LoVo (cell line): Measurements from ENCODE around the gene AGAP2.

ENCODE experiments used
- DNase-seq: peaks from one replicate; pipeline ENCODE4 v3.0.0-alpha.2; 2016; ENCODE audit warnings: low spot score

The AGAP2 gene

GRCh38 chr12:57753756-57754337 lies 15.3 kb upstream of the AGAP2 start:
- no peak for DNase-seq

- DNase-seq = no peak
Measured at GRCh38 chr12:57752668-57753000, 14.1 kb upstream of the AGAP2 start.

GRCh38 chr12:57751788-57752667 lies 13.5 kb upstream of the AGAP2 start, which contains the start of gene CDK4:
TSS of gene CDK4 (minus strand) at chr12:57752310. CDS start at chr12:57751717, 593 bp downstream.
- DNase-seq = peak; percentile 100

- DNase-seq = no peak
Measured at GRCh38 chr12:57751432-57751787, 12.9 kb upstream of the AGAP2 start.

DNA sequence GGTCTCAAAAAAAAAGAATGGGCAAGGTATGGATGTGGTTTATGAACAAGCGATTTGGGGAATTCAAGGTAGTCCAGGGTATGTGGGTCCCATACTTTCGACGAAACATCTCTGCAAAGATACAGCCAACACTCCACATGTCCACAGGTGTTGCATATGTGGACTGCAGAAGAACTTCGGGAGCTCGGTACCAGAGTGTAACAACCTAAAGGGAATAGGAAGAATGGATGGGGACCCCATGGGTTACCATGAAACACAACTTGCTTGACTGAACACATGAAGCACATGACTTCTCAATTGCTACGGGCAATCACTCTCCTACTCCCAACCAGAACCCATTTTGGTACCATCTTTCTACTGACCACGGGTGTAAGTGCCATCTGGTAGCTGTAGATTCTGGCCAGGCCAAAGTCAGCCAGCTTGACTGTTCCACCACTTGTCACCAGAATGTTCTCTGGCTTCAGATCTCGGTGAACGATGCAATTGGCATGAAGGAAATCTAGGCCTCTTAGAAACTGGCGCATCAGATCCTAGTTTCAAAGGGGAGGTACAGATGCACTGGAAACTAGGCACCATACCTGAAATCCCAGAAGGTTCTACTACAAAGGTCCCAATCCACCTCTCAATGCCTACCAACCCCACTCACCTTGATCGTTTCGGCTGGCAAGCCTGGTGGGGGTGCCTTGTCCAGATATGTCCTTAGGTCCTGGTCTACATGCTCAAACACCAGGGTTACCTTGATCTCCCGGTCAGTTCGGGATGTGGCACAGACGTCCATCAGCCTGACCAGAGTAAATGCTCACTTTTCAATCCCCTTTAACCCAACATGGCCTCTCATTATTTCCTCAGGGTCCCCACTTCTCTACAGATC lies 12.3 kb upstream of the AGAP2 start:
- DNase-seq = no peak

- no peak for DNase-seq
Measured at GRCh38 chr12:57749061-57749460, 10.5 kb upstream of the AGAP2 start.

DNA sequence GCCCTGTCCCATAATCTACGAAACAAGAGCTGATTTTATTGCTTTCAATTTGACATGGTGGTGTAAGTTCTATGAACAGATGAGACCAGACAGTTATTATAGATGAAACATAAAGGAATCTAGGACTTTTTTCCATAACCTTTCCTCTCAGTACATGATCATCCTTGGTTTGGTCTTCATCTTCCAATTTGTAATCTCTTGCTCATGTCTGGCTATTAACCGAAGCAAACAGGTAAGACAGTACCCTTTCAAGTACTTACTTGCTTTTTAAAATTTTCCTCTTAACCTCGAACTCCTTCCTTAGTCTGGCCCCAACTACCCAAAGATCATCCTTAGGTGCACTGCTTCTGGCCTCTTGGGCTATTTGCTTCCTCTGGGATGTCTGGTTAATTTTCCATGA lies 7.5 kb upstream of the AGAP2 start:
- no peak for DNase-seq

DNA sequence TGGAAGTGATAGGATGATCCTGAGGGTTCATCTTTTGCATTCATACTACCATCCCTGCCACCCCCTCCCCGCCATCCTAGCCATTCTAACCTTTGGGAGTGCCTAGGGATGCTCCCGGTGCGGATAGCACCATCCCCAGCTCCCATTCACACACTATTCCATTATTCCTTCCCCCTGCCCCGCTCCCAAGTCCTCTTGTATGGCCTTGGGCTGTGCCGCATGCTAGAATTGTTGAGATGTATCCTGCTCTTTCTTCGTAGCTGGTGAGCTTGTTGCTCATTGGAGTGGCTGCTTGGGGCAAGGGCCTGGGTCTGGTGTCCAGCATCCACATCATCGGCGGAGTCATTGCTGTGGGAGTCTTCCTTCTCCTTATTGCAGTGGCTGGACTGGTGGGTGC lies 6.9 kb upstream of the AGAP2 start:
- no peak for DNase-seq

DNA sequence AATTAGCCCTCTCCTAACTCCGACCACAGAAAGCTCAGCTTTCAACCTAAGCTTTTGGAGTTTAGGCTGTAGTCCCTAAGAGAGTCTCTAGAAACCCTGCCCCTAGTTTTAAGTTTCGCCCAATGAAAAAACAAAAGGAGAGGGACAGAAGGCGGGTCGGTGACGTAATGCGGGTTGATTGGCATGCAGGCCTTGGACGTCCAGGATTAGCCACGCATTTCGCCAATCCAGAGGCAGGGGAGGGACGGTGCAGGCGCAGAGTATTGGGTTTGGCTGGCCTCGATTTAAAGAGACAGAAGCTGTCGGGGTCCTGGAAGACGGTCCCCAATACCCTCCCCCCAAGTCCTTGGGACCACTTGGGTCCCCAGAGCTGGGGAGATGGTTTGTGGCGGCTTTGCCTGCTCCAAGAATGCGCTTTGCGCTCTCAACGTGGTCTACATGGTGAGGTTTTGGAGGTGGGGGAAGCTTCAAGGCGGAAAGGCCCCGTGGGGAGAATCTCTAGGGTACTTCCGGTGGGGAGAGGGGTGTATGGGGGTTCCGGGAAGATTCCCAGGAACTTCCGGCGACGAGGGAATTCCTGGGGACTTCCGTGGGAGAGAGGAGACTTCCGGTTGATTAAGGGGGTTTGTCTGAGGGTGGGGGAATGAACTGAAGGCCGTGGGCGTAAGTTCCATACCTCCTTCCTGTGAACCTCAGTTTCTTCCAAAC lies 6.4 kb upstream of the AGAP2 start, which contains the start of gene TSPAN31:
TSPAN31 (plus strand) TSS at position 263 of the 708 bp plus-strand sequence; CDS start at position 379, 116 bp downstream.
- peak; percentile 100 for DNase-seq

GRCh38 chr12:57744194-57744776 lies 5.7 kb upstream of the AGAP2 start:
- peak; percentile 85 for DNase-seq

DNA sequence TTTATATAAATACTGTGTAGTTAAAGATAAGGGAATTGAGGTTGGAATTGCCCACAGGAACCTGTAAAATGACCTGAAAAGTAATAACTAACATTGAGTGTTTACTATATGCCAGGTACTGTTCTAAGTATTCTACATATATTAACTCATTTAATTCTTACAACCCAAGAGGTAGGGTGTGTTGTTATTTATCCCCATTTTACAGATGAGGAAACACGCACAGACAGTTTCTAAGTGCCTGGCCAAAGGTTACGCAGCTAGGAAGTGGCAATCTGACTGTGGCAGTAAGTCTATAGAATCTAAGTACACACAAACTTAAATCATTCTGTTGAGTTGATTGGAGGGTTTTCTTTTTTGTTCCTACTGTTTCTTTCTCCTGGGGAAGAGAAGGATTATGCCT lies 5.2 kb upstream of the AGAP2 start:
- no peak for DNase-seq

- no peak for DNase-seq
Measured at GRCh38 chr12:57741844-57742738, 3.5 kb upstream of the AGAP2 start.

DNA sequence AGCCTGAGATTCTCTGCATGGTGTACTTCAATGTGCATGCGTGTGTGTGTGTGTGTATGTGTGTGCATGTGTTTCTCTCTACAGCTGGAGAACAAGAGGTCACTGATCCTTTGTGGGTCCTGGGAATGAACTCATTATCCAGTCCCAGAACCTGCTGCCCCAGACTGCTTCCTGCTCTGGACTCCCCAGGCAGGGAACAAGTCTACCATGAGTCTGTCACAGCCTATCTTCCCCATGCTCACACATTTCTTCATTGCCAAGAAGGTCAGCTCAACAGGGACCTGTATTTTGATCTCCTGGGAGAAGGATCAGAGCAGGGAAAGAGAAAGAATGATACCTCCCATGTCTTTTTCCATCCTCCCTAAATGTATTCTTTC lies 2.9 kb upstream of the AGAP2 start:
- DNase-seq = no peak

GRCh38 chr12:57740656-57741412 lies 2.3 kb upstream of the AGAP2 start:
- no peak for DNase-seq

DNA sequence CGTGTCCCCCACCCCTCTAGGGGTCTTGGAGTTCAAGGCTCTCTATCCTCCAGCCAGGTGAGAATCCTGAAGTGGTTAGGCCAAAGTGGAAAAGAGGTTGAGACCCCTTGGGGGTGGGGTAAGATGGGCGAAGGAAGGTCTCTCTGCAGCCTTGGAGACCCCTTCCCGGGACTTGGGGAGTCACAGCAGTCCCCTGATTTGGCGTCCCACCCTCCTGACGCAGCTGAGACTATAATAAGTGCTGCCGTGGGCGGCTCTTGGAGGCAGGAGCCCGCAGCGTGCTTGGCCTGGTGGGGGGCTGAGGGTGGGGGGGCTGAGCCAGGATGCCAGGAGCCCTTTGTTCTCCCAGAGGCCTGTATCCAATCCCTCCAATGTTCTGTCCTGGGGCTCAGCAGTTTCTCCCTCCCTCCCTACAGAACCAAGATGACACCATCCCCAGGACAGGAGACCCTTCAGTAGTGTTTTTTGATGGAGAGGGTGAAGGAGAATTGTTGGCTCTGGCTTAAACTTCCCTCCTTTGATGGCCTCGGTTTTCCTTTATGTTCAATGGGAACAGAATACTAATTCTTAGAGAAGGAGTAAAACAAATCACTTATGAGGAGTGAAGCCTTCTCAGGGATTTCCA lies 1.5 kb upstream of the AGAP2 start:
- no peak for DNase-seq

DNA sequence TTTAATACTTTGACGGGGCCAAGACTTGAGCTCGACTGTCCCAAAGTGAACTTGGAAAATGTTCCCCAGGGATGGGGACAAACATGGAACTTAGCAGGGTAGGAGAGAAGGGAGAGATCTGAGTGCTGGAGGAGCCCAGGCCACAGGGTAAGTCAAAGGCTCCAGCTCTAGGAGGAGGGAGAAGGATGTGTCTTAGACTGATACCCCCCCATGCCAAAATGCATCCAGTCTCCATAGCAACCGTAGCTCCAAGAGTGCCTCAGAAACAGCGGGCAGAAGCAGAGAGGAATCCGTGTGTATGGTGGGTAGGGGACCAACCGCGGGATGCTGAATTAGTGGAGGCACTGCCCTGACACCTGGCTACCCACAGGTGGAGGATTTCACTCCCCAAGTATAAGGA lies 845 bp upstream of the AGAP2 start:
- no peak for DNase-seq

DNA sequence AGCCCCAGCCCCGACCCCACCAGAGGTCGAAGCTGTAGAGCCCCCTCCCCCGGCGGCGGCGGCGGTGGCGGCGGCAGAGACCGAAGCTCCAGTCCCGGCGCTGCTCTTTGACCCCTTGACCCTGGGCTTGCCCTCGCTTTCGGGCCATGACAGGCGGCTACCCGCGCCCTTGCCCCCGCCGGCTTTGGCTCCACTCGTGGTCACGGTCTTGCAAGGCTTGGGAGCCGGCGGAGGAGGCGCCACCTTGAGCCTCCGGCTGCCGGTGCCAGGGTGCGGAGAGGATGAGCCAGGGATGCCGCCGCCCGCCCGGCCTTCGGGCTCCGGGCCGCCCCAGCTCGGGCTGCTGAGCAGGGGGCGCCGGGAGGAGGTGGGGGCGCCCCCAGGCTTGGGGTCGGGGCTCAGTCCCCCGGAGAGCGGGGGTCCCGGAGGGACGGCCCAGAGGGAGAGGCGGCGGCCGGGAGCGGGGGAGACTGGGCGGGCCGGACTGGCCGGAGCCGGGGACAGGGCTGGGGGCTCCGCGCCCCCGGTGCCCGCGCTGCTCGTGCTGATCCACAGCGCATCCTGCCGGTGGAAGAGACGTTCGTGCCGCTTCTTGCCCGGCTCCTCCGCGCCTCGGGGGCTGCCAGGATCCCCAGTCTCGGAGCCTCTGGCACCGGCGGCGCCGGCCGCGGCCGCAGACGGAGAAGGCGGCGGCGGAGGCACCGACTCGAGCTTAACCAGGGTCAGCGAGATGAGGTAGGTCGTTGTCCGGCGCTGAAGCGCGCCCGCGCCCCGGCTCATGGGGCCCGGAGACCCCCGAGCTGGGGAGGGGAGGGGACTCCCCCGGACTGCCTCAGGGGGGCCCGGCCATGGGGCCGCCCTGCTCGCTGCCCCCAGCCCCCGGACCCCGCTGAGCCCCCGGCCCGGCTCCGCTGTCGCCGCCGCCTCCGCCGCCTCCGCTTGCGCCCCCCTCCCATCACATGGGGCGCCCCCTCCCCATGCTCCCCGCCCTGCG lies 778 bp downstream of the AGAP2 start:
- DNase-seq = no peak
